Large intestine (tissue), 12 donors: Measurements from ENCODE around the gene ZDHHC13. TPM values are rescaled to one million over a fixed set of nuclear protein-coding genes. Genes with fewer than 3 reads are reported as not detected.

Source experiments
- DNase-seq, 2 donors: peaks; one replicate each; pipeline versions ENCODE4 v3.0.0 to v3.0.0-alpha.2; 2013
- H3K27ac ChIP-seq: one replicate; pipeline ENCODE4 v1.5.1; 2013; ENCODE audit warnings: low read length
- H3K27me3 ChIP-seq: 2 replicates; pipeline ENCODE4 v1.6.1; 2013; ENCODE audit warnings: low read length; ENCODE audit not compliant: control insufficient read depth, insufficient read depth
- H3K36me3 ChIP-seq: 2 replicates; pipeline ENCODE4 v1.6.1; 2013; ENCODE audit warnings: low read length; ENCODE audit not compliant: control insufficient read depth, insufficient read depth
- H3K4me1 ChIP-seq: one replicate; pipeline ENCODE4 v1.6.1; 2013; ENCODE audit warnings: low read length; ENCODE audit not compliant: control insufficient read depth, insufficient read depth
- H3K4me3 ChIP-seq: one replicate; pipeline ENCODE4 v1.5.1; 2013; ENCODE audit warnings: low read length
- H3K9me3 ChIP-seq: one replicate; pipeline ENCODE4 v1.6.1; 2013; ENCODE audit warnings: mild to moderate bottlenecking, low read depth, low read length, moderate library complexity; ENCODE audit not compliant: control insufficient read depth
- WGBS: methylation state at CpG from one replicate; pipeline ENCODE4 v1.1.5; 2013; ENCODE audit warnings: low lambda C conversion rate; ENCODE audit not compliant: insufficient coverage; 5-methylcytosine and 5-hydroxymethylcytosine counted together
- long read RNA-seq, 11 donors: transcript quantifications; one replicate each; lab custom pipeline, GENCODE V29; 2026
- polyA plus RNA-seq: library from polyadenylated mRNA; unstranded; fragments of 120-200 nt; gene quantifications from one replicate; pipeline ENCODE4 v1.2.1, GENCODE V29; 2013

ZDHHC13 gene
- polyA plus RNA-seq = 22.3 TPM
- long read RNA-seq, donor 1 = 0 reads
- long read RNA-seq, donor 2, transcript ZDHHC13-202 (17 exons, 2,445 nt) = major isoform, 6 of 13 reads
- long read RNA-seq, donor 2, partial matches to known transcripts = 6 of 13 reads
- long read RNA-seq, donor 2, other reads (novel, unspliced or antisense) = 0 of 13 reads
- long read RNA-seq, donor 3 = 0 reads
- long read RNA-seq, donor 4 = 0 reads
- long read RNA-seq, donor 5, partial matches to known transcripts = 0 of 3 reads
- long read RNA-seq, donor 5, other reads (novel, unspliced or antisense) = 0 of 3 reads
- long read RNA-seq, donor 6, partial matches to known transcripts = 13 of 16 reads
- long read RNA-seq, donor 6, other reads (novel, unspliced or antisense) = 0 of 16 reads
- long read RNA-seq, donor 7 = 0 reads
- long read RNA-seq, donor 8, partial matches to known transcripts = 5 of 8 reads
- long read RNA-seq, donor 8, other reads (novel, unspliced or antisense) = 0 of 8 reads
- long read RNA-seq, donor 9, partial matches to known transcripts = 0 of 4 reads
- long read RNA-seq, donor 9, other reads (novel, unspliced or antisense) = 0 of 4 reads
- long read RNA-seq, donor 10, transcript ZDHHC13-202 (17 exons, 2,445 nt) = major isoform, 6 of 6 reads
- long read RNA-seq, donor 10, partial matches to known transcripts = 0 of 6 reads
- long read RNA-seq, donor 10, other reads (novel, unspliced or antisense) = 0 of 6 reads
- long read RNA-seq, donor 11, partial matches to known transcripts = 0 of 2 reads
- long read RNA-seq, donor 11, other reads (novel, unspliced or antisense) = 0 of 2 reads

- Histone ChIP-seq H3K27me3 (no peaks in the 10 kb centered on the region), H3K4me1 (peaks cover 3% of the 10 kb centered on the region), H3K36me3 (peaks cover 6% of the 10 kb centered on the region), H3K9me3 (no peaks in the 10 kb centered on the region), H3K4me3 (peak within 1 kb of the TSS; percentile 96), H3K27ac (peak within 1 kb of the TSS; percentile 87)
- DNase-seq = peak; percentile 91 to 95
- WGBS = no CpG with 5 or more reads among the region's 61 CpGs
Observed at GRCh38 chr11:19116971-19117759, at the start of gene ZDHHC13. TSS of gene ZDHHC13 (plus strand) at chr11:19117168. CDS start at chr11:19117250, 82 bp downstream.

GRCh38 chr11:19071255-19071654 is 45.7 kb upstream of the ZDHHC13 start:
- H3K36me3 ChIP-seq = no peaks in the 10 kb centered on the region
- no peaks in the 10 kb centered on the region for H3K4me1 ChIP-seq
- peak; percentile 73 to 74 for DNase-seq
- peaks cover 6% of the 10 kb centered on the region for H3K9me3 ChIP-seq
- H3K4me3 ChIP-seq = no peak overlapping the region
- no peak overlapping the region for H3K27ac ChIP-seq
- H3K27me3 ChIP-seq = no peaks in the 10 kb centered on the region
- WGBS = 12% methylated on average over 5 of the region's 11 CpGs

- Histone ChIP-seq H3K4me3 (no peak overlapping the region), H3K4me1 (no peaks in the 10 kb centered on the region), H3K27ac (no peak overlapping the region), H3K27me3 (no peaks in the 10 kb centered on the region), H3K9me3 (peaks cover 6% of the 10 kb centered on the region), H3K36me3 (no peaks in the 10 kb centered on the region)
- DNase-seq = peak; percentile 15 to 57
- no CpG with 5 or more reads among the region's 5 CpGs for WGBS
Observed at GRCh38 chr11:19072464-19072863, 44.5 kb upstream of the ZDHHC13 start.

GRCh38 chr11:19073454-19074415 is 43.2 kb upstream of the ZDHHC13 start:
- WGBS = 75% methylated on average over 2 of the region's 10 CpGs
- no peaks in the 10 kb centered on the region for H3K27me3 ChIP-seq
- DNase-seq = peak in 1 of 2 donors; percentile 11
- H3K4me3 ChIP-seq = no peak overlapping the region
- H3K27ac ChIP-seq = no peak overlapping the region
- no peaks in the 10 kb centered on the region for H3K36me3 ChIP-seq
- peaks cover 6% of the 10 kb centered on the region for H3K9me3 ChIP-seq
- H3K4me1 ChIP-seq = no peaks in the 10 kb centered on the region

- no peak overlapping the region for H3K4me3 ChIP-seq
- no peaks in the 10 kb centered on the region for H3K4me1 ChIP-seq
- H3K27me3 ChIP-seq = no peaks in the 10 kb centered on the region
- H3K27ac ChIP-seq = no peak overlapping the region
- DNase-seq = no peak
- H3K9me3 ChIP-seq = no peaks in the 10 kb centered on the region
- WGBS = no CpG with 5 or more reads among the region's 3 CpGs
- no peaks in the 10 kb centered on the region for H3K36me3 ChIP-seq
Observed at GRCh38 chr11:19075636-19076035, 41.3 kb upstream of the ZDHHC13 start.

- Histone ChIP-seq H3K4me1 (no peaks in the 10 kb centered on the region), H3K27ac (no peak overlapping the region), H3K27me3 (no peaks in the 10 kb centered on the region), H3K9me3 (no peaks in the 10 kb centered on the region), H3K36me3 (no peaks in the 10 kb centered on the region), H3K4me3 (no peak overlapping the region)
- 50% methylated on average over 2 of the region's 10 CpGs for WGBS
- peak; percentile 11 to 48 for DNase-seq
Observed at GRCh38 chr11:19076744-19077589, 40.0 kb upstream of the ZDHHC13 start.

GRCh38 chr11:19077965-19078364 is 39.0 kb upstream of the ZDHHC13 start:
- no peaks in the 10 kb centered on the region for H3K27me3 ChIP-seq
- H3K4me3 ChIP-seq = no peak overlapping the region
- H3K9me3 ChIP-seq = no peaks in the 10 kb centered on the region
- H3K4me1 ChIP-seq = no peaks in the 10 kb centered on the region
- H3K27ac ChIP-seq = no peak overlapping the region
- DNase-seq = no peak
- H3K36me3 ChIP-seq = no peaks in the 10 kb centered on the region

- Histone ChIP-seq H3K9me3 (no peaks in the 10 kb centered on the region), H3K4me1 (no peaks in the 10 kb centered on the region), H3K27ac (no peak overlapping the region), H3K4me3 (no peak overlapping the region), H3K27me3 (no peaks in the 10 kb centered on the region), H3K36me3 (no peaks in the 10 kb centered on the region)
- 80% methylated on average over 1 of the region's 6 CpGs for WGBS
- no peak for DNase-seq
Observed at GRCh38 chr11:19079643-19080440, 37.1 kb upstream of the ZDHHC13 start.
